Activated CD8-positive, alpha-beta T cell treated with anti-CD3 and anti-CD28 coated beads for 36 hours (primary cell): ENCODE results near the gene FCN2. TPM values are rescaled to one million over a fixed set of nuclear protein-coding genes. Genes with fewer than 3 reads are reported as not detected.

Source experiments
- ATAC-seq: fragments of 200-7000 bp; cut with Tn5 transposase; one replicate; pipeline ENCODE4 v1.10.0; 2021; ENCODE audit warnings: mild to moderate bottlenecking, moderate library complexity
- CTCF ChIA-PET: fragments of 350-600 bp; sonication (Branson Sonifier 250); formaldehyde crosslinking; loops from one replicate; lab custom pipeline; 2021; ENCODE audit warnings: antibody characterized with exemption; lab: Charles Lee
- POLR2A ChIA-PET: fragments of 350-600 bp; sonication (Branson Sonifier 250); formaldehyde crosslinking; loops from one replicate; lab custom pipeline; 2021; ENCODE audit warnings: antibody characterized with exemption; lab: Charles Lee
- DNase-seq: peaks from one replicate; pipeline ENCODE4 v3.0.0-alpha.2; 2020
- H3K27ac Mint-ChIP-seq: one replicate; pipeline ENCODE4 v1.8.0; 2021; ENCODE audit warnings: mild to moderate bottlenecking, mixed read lengths
- H3K27me3 Mint-ChIP-seq: one replicate; pipeline ENCODE4 v1.8.0; 2021; ENCODE audit warnings: mixed read lengths
- H3K36me3 Mint-ChIP-seq: one replicate; pipeline ENCODE4 v1.8.0; 2021; ENCODE audit warnings: low read depth, mixed read lengths
- H3K4me1 Mint-ChIP-seq: one replicate; pipeline ENCODE4 v1.8.0; 2021; ENCODE audit warnings: low read depth, mixed read lengths
- H3K4me3 Mint-ChIP-seq: one replicate; pipeline ENCODE4 v1.8.0; 2021; ENCODE audit warnings: mild to moderate bottlenecking, moderate library complexity, mixed read lengths
- H3K9me3 Mint-ChIP-seq: one replicate; pipeline ENCODE4 v1.8.0; 2021; ENCODE audit warnings: mixed read lengths
- CTCF ChIP-seq: fragments of 200-600 bp; IDR thresholded peaks from one replicate; pipeline ENCODE4 v1.8.0; 2022; ENCODE audit warnings: antibody characterized with exemption, mild to moderate bottlenecking
- intact Hi-C: fragments of 100-400 bp; cut with micrococcal nuclease; formaldehyde crosslinking; loops from one replicate; pipeline ENCODE4 v1.10.0; 2022
- total RNA-seq, 2 experiments: library from RNA; stranded (reverse); gene quantifications; one replicate each; pipeline ENCODE4 v1.2.3, GENCODE V29; 2021

The FCN2 gene
- total RNA-seq, 2 experiments from 2014 or later = not detected

GRCh38 chr9:134925011-134925511 is 44.5 kb downstream of the FCN2 start:
- H3K27ac Mint-ChIP-seq = no peak overlapping the region
- intact Hi-C loops = no loop called here
- no peak overlapping the region for H3K4me3 Mint-ChIP-seq
- CTCF ChIA-PET = no interaction called here
- no peaks in the 10 kb centered on the region for H3K36me3 Mint-ChIP-seq
- ATAC-seq (no peak), DNase-seq (no peak)
- H3K9me3 Mint-ChIP-seq = no peaks in the 10 kb centered on the region
- H3K4me1 Mint-ChIP-seq = no peaks in the 10 kb centered on the region
- no peak for TF ChIP-seq CTCF
- peaks cover 5% of the 10 kb centered on the region for H3K27me3 Mint-ChIP-seq
- POLR2A ChIA-PET = no interaction called here

GRCh38 chr9:134928436-134929192 is 48.0 kb downstream of the FCN2 start:
- no peak for TF ChIP-seq CTCF
- no peak for ATAC-seq
- CTCF ChIA-PET = no interaction called here
- POLR2A ChIA-PET = no interaction called here
- intact Hi-C loops = no loop called here
- H3K4me1 Mint-ChIP-seq = no peaks in the 10 kb centered on the region
- DNase-seq = no peak
- H3K27ac Mint-ChIP-seq = no peak overlapping the region
- no peak overlapping the region for H3K4me3 Mint-ChIP-seq
- no peaks in the 10 kb centered on the region for H3K9me3 Mint-ChIP-seq
- peaks cover 8% of the 10 kb centered on the region for H3K27me3 Mint-ChIP-seq
- H3K36me3 Mint-ChIP-seq = no peaks in the 10 kb centered on the region

- Mint-ChIP-seq H3K27me3 (peaks cover 8% of the 10 kb centered on the region), H3K27ac (no peak overlapping the region), H3K4me3 (no peak overlapping the region), H3K9me3 (no peaks in the 10 kb centered on the region), H3K36me3 (no peaks in the 10 kb centered on the region), H3K4me1 (no peaks in the 10 kb centered on the region)
- CTCF ChIA-PET = no interaction called here
- no peak for DNase-seq
- ATAC-seq = no peak
- POLR2A ChIA-PET = no interaction called here
- intact Hi-C loops = no loop called here
- no peak for TF ChIP-seq CTCF
Observed at GRCh38 chr9:134929193-134930158, 48.9 kb downstream of the FCN2 start.

- intact Hi-C loops = no loop called here
- peaks cover 8% of the 10 kb centered on the region for H3K27me3 Mint-ChIP-seq
Observed at GRCh38 chr9:134930398-134930797, 49.8 kb downstream of the FCN2 start.

More at GRCh38 chr9:134930398-134930797, 49.8 kb downstream of the FCN2 start:
- ATAC-seq (no peak), DNase-seq (no peak)
- no peak for TF ChIP-seq CTCF
- no peaks in the 10 kb centered on the region for H3K36me3 Mint-ChIP-seq
- no peak overlapping the region for H3K27ac Mint-ChIP-seq
- POLR2A ChIA-PET = no interaction called here
- H3K4me1 Mint-ChIP-seq = no peaks in the 10 kb centered on the region
- CTCF ChIA-PET = no interaction called here
- no peaks in the 10 kb centered on the region for H3K9me3 Mint-ChIP-seq
- H3K4me3 Mint-ChIP-seq = no peak overlapping the region
